Stimulated activated memory B cell treated with anti-CD40 and anti-IgM and Interleukin-4, amounts not matched to agents 10 μg/mL and 1 μg/mL and 100 μg/mL, for 72 hours (primary cell): ENCODE results near the gene MOK.
"Not testable (repeated sequence)": the region's sequence is repeated elsewhere in the genome, so short reads cannot be mapped to it uniquely, and the experiment has no call there.

Source experiments
- ATAC-seq: fragments of 150-1000 bp; cut with Tn5 transposase; 2 replicates; pipeline ENCODE4 v1.10.0; 2021
- H3K27ac Mint-ChIP-seq: one replicate; pipeline ENCODE4 v1.8.0; 2022; ENCODE audit warnings: mild to moderate bottlenecking, mixed read lengths
- H3K27me3 Mint-ChIP-seq: one replicate; pipeline ENCODE4 v1.8.0; 2022; ENCODE audit warnings: mixed read lengths
- H3K36me3 Mint-ChIP-seq: one replicate; pipeline ENCODE4 v1.8.0; 2022; ENCODE audit warnings: mixed read lengths
- H3K4me1 Mint-ChIP-seq: one replicate; pipeline ENCODE4 v1.8.0; 2022; ENCODE audit warnings: mixed read lengths
- H3K4me3 Mint-ChIP-seq: one replicate; pipeline ENCODE4 v1.8.0; 2022; ENCODE audit warnings: mild to moderate bottlenecking, moderate library complexity, mixed read lengths
- H3K9me3 Mint-ChIP-seq: one replicate; pipeline ENCODE4 v1.8.0; 2022; ENCODE audit warnings: mixed read lengths

MOK gene

GRCh38 chr14:102304611-102305506, at the start of gene MOK:
MOK (minus strand) TSS chr14:102305164; CDS start chr14:102304968, 196 bp downstream.
- peak; percentile 95 for ATAC-seq
- H3K36me3 Mint-ChIP-seq: no peaks in the 10 kb centered on the region
- H3K27me3 Mint-ChIP-seq: no peaks in the 10 kb centered on the region
- H3K9me3 Mint-ChIP-seq: no peaks in the 10 kb centered on the region
- peaks cover 13% of the 10 kb centered on the region for H3K4me1 Mint-ChIP-seq
- H3K4me3 Mint-ChIP-seq: peak within 1 kb of the TSS; percentile 99
- peak within 1 kb of the TSS; percentile 83 for H3K27ac Mint-ChIP-seq

- no peak overlapping the region for H3K4me3 Mint-ChIP-seq
- H3K36me3 Mint-ChIP-seq: peaks cover 72% of the 10 kb centered on the region
- no peaks in the 10 kb centered on the region for H3K27me3 Mint-ChIP-seq
- peaks cover 13% of the 10 kb centered on the region for H3K4me1 Mint-ChIP-seq
- H3K9me3 Mint-ChIP-seq: no peaks in the 10 kb centered on the region
- H3K27ac Mint-ChIP-seq: no peak overlapping the region
- ATAC-seq: no peak
These were observed 48.2 kb upstream of the MOK start for GRCh38 chr14:102353126-102353619.

- no peak for ATAC-seq
- Mint-ChIP-seq H3K27ac (no peak overlapping the region), H3K27me3 (no peaks in the 10 kb centered on the region), H3K9me3 (no peaks in the 10 kb centered on the region), H3K4me1 (peaks cover 5% of the 10 kb centered on the region), H3K36me3 (peaks cover 71% of the 10 kb centered on the region), H3K4me3 (no peak overlapping the region)
These were observed 47.2 kb upstream of the MOK start for GRCh38 chr14:102352213-102352612.

- peaks cover 64% of the 10 kb centered on the region for H3K36me3 Mint-ChIP-seq
- not testable (repeated sequence) for H3K9me3 Mint-ChIP-seq
These were observed 46.6 kb upstream of the MOK start for GRCh38 chr14:102351593-102351992.

GRCh38 chr14:102351023-102351422, 46.1 kb upstream of the MOK start:
- Mint-ChIP-seq H3K27ac (no peak overlapping the region), H3K27me3 (no peaks in the 10 kb centered on the region), H3K36me3 (peaks cover 62% of the 10 kb centered on the region), H3K4me3 (no peak overlapping the region), H3K4me1 (peaks cover 4% of the 10 kb centered on the region), H3K9me3 (no peaks in the 10 kb centered on the region)
- ATAC-seq: no peak

More at GRCh38 chr14:102351593-102351992, 46.6 kb upstream of the MOK start:
- H3K27ac Mint-ChIP-seq, H3K4me3 Mint-ChIP-seq, ATAC-seq, H3K27me3 Mint-ChIP-seq, H3K4me1 Mint-ChIP-seq: not testable (repeated sequence)

- Mint-ChIP-seq H3K4me3 (no peak overlapping the region), H3K27ac (no peak overlapping the region), H3K27me3 (no peaks in the 10 kb centered on the region), H3K9me3 (no peaks in the 10 kb centered on the region), H3K36me3 (peaks cover 64% of the 10 kb centered on the region), H3K4me1 (peaks cover 7% of the 10 kb centered on the region)
- ATAC-seq: no peak
These were observed 43.4 kb upstream of the MOK start for GRCh38 chr14:102348376-102348775.

GRCh38 chr14:102346645-102347044, 41.7 kb upstream of the MOK start:
- no peak overlapping the region for H3K27ac Mint-ChIP-seq
- H3K9me3 Mint-ChIP-seq: no peaks in the 10 kb centered on the region
- H3K36me3 Mint-ChIP-seq: peaks cover 65% of the 10 kb centered on the region
- peaks cover 5% of the 10 kb centered on the region for H3K4me1 Mint-ChIP-seq
- H3K4me3 Mint-ChIP-seq: no peak overlapping the region
- no peak for ATAC-seq
- no peaks in the 10 kb centered on the region for H3K27me3 Mint-ChIP-seq

GRCh38 chr14:102345232-102345631, 40.3 kb upstream of the MOK start:
- Mint-ChIP-seq H3K4me1 (peaks cover 5% of the 10 kb centered on the region), H3K9me3 (no peaks in the 10 kb centered on the region), H3K4me3 (no peak overlapping the region), H3K27me3 (no peaks in the 10 kb centered on the region), H3K27ac (peak overlapping the region; percentile 64), H3K36me3 (peaks cover 61% of the 10 kb centered on the region)
- no peak for ATAC-seq

- peak overlapping the region; percentile 64 for H3K27ac Mint-ChIP-seq
- H3K9me3 Mint-ChIP-seq: no peaks in the 10 kb centered on the region
- H3K4me3 Mint-ChIP-seq: no peak overlapping the region
- peaks cover 56% of the 10 kb centered on the region for H3K36me3 Mint-ChIP-seq
- H3K27me3 Mint-ChIP-seq: no peaks in the 10 kb centered on the region
- no peak for ATAC-seq
- peaks cover 5% of the 10 kb centered on the region for H3K4me1 Mint-ChIP-seq
These were observed 39.5 kb upstream of the MOK start for GRCh38 chr14:102344485-102344884.

- no peaks in the 10 kb centered on the region for H3K9me3 Mint-ChIP-seq
- H3K4me3 Mint-ChIP-seq: no peak overlapping the region
- H3K27ac Mint-ChIP-seq: no peak overlapping the region
- no peak for ATAC-seq
- H3K36me3 Mint-ChIP-seq: peaks cover 53% of the 10 kb centered on the region
- peaks cover 5% of the 10 kb centered on the region for H3K4me1 Mint-ChIP-seq
- H3K27me3 Mint-ChIP-seq: no peaks in the 10 kb centered on the region
These were observed 39.1 kb upstream of the MOK start for GRCh38 chr14:102344084-102344483.

- H3K9me3 Mint-ChIP-seq: no peaks in the 10 kb centered on the region
- peaks cover 54% of the 10 kb centered on the region for H3K36me3 Mint-ChIP-seq
- H3K27ac Mint-ChIP-seq: no peak overlapping the region
- H3K4me3 Mint-ChIP-seq: no peak overlapping the region
- peaks cover 5% of the 10 kb centered on the region for H3K4me1 Mint-ChIP-seq
- no peak for ATAC-seq
- H3K27me3 Mint-ChIP-seq: no peaks in the 10 kb centered on the region
These were observed 37.3 kb upstream of the MOK start for GRCh38 chr14:102342238-102342637.

- H3K4me1 Mint-ChIP-seq: peaks cover 5% of the 10 kb centered on the region
- ATAC-seq: no peak
- H3K4me3 Mint-ChIP-seq: no peak overlapping the region
- no peak overlapping the region for H3K27ac Mint-ChIP-seq
- no peaks in the 10 kb centered on the region for H3K27me3 Mint-ChIP-seq
- peaks cover 54% of the 10 kb centered on the region for H3K36me3 Mint-ChIP-seq
- H3K9me3 Mint-ChIP-seq: no peaks in the 10 kb centered on the region
These were observed 36.6 kb upstream of the MOK start for GRCh38 chr14:102341566-102341965.

GRCh38 chr14:102338724-102339123, 33.8 kb upstream of the MOK start:
- H3K4me1 Mint-ChIP-seq: peaks cover 6% of the 10 kb centered on the region
- no peaks in the 10 kb centered on the region for H3K27me3 Mint-ChIP-seq
- ATAC-seq: no peak
- no peak overlapping the region for H3K27ac Mint-ChIP-seq
- H3K36me3 Mint-ChIP-seq: peaks cover 53% of the 10 kb centered on the region
- no peaks in the 10 kb centered on the region for H3K9me3 Mint-ChIP-seq
- no peak overlapping the region for H3K4me3 Mint-ChIP-seq

- Mint-ChIP-seq H3K27ac (no peak overlapping the region), H3K27me3 (no peaks in the 10 kb centered on the region), H3K36me3 (peaks cover 46% of the 10 kb centered on the region), H3K9me3 (no peaks in the 10 kb centered on the region), H3K4me1 (peaks cover 6% of the 10 kb centered on the region), H3K4me3 (no peak overlapping the region)
- ATAC-seq: no peak
These were observed 30.2 kb upstream of the MOK start for GRCh38 chr14:102335163-102335562.

- Mint-ChIP-seq H3K9me3 (no peaks in the 10 kb centered on the region), H3K27me3 (no peaks in the 10 kb centered on the region), H3K36me3 (peaks cover 46% of the 10 kb centered on the region), H3K4me3 (no peak overlapping the region), H3K4me1 (peaks cover 6% of the 10 kb centered on the region), H3K27ac (no peak overlapping the region)
- ATAC-seq: no peak
These were observed 29.1 kb upstream of the MOK start for GRCh38 chr14:102333795-102334705.
